HS-27A (cell line): ENCODE data around the gene WDR17.
"Not testable (repeated sequence)": the region's sequence is repeated elsewhere in the genome, so short reads cannot be mapped to it uniquely, and the experiment has no call there.

Experiments
- DNase-seq: peaks from one replicate; pipeline ENCODE4 v3.0.0-alpha.2; 2012; ENCODE audit warnings: low read depth, missing footprints

Gene WDR17

GRCh38 chr4:176193126-176193525, 127.5 kb downstream of the WDR17 start:
- no peak for DNase-seq

- no peak for DNase-seq
Measured at GRCh38 chr4:176193938-176194337, 128.3 kb downstream of the WDR17 start.

DNA sequence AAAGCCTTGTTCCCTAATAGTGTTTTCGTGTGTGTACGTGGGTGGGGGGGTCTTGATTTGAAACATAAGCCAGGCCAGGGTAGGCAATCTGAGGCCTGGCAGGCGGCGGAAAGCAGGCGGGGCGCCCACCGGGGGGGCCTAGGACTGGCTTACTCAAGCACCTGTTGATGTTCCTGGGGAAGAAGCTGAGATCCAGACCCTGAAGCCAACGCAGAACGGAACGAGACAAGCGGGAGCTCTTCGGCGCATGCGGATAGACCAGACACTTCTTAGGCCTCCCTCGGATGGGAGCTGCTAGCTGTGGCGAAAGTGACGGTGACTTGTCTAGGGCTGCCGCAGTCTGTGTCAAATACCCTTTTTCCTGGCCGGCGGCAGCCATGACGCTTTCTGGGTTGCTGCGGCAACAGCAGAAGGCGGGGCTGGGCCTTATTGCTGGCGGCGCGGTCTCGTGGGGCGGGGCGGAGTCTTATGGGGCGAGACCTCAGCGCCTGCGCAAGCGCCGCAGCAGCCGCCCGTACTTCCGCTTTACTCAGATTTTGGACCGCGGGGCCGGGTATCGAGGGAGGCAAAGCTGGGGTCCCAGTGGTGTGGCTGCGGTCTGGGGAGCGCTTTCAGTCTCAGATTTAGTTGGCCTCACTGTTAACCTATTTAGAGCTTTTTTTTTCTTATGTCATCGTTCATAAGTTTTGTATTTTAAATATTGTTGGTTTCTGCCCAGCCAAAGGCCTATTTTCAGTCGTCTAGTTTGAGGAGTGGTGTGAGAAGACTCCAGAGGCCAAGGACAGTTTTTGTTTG, 129.7 kb downstream of the WDR17 start, which contains the start of gene SPATA4:
Gene SPATA4 (minus strand): TSS at position 402 of the 795 bp plus-strand sequence. CDS start 23 bp downstream, at position 379.
- no peak for DNase-seq

GRCh38 chr4:176198316-176198903, 132.8 kb downstream of the WDR17 start:
- no peak for DNase-seq

DNA sequence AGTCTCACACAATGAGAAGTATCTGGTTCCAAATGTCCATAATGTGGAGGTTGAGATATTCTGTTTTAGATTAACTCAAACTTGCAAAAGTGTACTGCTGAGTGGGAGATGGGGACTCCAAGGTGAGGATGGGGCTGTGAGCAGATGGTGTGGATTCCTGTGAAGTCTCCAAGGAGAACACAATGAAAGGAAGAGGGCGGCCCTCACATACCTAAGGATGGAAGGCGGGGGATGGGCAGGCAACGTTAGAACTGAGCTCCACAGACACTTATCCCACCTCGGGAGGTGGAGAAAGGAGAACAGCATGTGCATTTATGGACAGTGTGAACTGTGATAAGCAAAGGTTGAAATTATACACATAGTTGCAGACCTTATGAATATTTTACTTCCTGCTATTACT, 139.7 kb downstream of the WDR17 start:
- no peak for DNase-seq

- DNase-seq: no peak
Measured at GRCh38 chr4:176207839-176208238, 142.2 kb downstream of the WDR17 start.

- no peak for DNase-seq
Measured at GRCh38 chr4:176209535-176209934, 143.9 kb downstream of the WDR17 start.

DNA sequence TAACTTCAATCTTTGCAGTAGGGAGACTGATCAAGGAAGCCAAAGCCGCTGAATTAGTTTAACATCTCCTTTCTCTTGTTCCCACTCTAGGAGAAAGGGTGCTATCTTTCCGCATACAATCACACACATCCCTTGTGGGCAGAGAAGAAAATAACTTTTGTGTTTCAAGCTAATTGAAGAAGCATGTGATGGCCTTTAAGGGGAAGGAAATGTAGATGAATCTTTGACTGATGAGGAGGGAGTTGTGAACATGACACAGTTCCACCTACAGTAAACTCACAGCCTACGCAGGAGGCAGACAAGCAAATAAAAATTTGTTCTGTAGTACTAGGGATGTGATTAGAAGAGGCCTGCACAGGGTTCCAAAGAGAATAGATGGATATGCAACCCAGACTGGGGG, 144.5 kb downstream of the WDR17 start:
- no peak for DNase-seq

DNA sequence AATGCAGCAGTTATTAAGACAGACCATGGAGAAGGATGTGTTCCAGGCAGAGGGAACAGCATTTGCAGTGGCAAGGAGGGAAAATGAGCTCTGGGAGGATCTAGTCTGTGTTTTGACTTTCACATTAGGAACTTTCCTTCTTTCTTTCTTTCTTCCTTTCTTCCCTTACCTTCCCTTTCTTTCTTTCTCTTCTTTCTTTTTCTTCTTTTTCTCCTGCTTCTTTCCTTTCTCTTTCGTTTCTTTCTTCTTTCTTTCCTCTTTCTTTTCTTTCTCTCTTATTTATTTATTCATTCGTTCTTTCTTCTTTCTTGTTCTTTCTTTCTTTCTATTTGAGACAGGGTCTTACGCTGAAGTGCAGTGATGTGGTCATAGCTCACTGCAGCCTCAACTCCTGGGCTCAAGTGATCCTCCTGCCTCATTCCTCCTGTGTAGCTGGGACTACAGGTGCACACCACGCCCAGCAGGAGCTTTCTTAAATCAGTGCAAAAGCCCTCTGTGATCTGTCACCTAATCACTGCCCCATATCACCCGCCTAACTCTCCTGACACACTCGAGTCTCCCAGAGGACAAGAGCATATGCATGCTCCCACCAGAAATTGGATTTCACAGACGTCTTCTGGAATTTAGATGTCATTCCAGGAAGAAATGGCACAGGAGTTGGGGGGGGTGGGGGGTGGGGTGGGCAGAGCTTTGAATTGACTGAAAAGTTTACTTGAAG, 145.1 kb downstream of the WDR17 start:
- DNase-seq: no peak

DNA sequence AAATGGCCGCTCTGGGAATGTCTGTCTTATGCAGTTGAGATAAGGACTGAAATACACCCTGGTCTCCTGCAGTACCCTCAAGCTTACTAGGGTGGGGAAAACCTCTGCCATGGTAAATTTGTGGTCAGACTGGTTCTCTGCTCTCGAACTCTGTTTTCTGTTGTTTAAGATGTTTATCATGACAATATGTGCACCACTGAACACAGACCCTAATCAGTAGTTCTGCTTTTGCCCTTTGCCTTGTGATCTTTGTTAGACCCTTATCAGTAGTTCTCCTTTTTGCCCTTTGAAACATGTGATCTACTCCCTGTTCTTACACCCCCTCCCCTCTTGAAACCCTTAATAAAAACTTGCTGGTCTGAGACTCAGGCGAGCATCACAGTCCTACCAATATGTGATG, 146.7 kb downstream of the WDR17 start:
- not testable (repeated sequence) for DNase-seq

DNA sequence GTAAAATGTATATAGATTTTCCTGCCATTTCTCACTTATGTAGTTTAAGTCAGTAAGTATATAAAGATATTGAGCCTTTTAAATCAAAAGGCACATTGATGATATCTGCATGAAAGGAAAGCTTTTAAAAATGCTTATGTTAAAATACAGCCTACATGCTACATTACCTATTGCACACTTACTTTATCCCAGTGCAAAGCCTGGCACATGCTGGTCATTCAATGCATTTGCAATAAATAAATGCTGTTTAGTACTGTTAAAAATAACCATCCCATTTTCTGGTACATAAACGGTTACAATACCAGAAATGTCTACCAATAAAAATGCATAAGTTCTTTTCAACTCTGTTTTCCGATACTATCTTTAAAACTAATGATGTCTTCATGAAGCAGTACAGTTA, 151.9 kb downstream of the WDR17 start:
- no peak for DNase-seq

DNA sequence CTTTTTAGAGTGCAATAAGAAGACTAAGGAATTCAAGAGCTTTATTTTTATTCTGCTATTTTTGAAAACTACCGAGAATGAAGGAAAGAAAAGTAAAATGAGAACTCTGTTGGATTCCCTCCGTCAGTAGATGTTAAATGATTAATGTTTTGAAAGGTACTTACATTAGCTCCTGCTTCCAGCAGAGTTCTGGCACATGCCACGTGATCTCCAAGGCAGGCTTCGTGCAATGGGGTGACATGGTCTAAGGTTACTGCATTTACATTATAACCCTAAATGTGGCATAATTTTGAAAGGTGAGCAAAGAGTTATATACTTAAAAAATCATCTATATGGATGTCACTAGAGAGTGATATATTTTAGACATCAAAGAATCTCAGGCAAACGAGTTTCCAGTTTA, 156.5 kb downstream of the WDR17 start:
- no peak for DNase-seq

DNA sequence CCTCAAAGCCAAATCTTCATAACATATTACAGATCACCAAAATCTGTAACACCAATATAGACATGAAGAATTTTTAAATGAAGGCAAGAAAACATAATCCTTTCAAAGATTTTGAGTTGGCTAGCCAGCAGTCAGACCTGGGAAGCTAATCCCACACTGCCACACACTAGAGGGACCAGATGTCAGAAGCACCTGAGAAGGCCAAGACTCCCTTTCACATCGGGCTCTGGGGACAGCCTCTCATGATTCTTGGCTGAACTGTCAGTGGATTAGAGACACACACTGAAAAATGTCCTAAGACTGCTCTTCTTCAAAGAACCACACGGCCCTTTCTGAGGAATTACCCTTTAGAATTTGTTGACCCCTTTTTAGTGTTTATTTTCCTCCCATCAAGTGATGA, 157.9 kb downstream of the WDR17 start:
- no peak for DNase-seq

- no peak for DNase-seq
Measured at GRCh38 chr4:176226736-176227135, 161.1 kb downstream of the WDR17 start.

DNA sequence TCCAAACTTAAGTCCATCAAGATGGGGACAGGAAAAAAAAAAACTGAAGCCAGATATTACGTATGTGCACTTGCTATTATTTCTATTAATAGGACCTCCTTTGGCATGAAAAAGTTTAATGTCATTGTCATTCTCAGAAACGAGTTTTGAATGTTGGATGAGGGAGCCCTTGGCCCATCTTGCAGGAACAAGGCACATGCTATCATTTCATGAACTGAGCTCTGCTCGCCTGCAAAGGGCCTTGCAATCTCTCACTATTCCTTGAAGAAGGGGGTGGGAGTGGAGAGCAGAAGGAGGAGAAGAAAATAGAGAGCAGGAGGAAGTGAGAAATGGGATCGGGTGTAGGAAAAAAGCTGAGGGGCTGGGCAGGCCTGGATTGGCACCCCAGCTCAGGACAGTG, 164.0 kb downstream of the WDR17 start:
- DNase-seq: no peak
